Panc1 (cell line): Measurements from ENCODE around the gene PAK1IP1. TPM values are rescaled to one million over a fixed set of nuclear protein-coding genes. Genes with fewer than 3 reads are reported as not detected.

Source experiments
- ATAC-seq: fragments of 200-7000 bp; cut with Tn5 transposase; 2 replicates; pipeline ENCODE4 v1.9.1; 2020; ENCODE audit warnings: mild to moderate bottlenecking, moderate library complexity
- Bru-seq: library from RNA; stranded (reverse); fragments of 400-500 nt; gene quantifications from one replicate; lab custom pipeline; 2021; lab: Mats Ljungman, UMichigan
- BruChase-seq, 2 experiments: library from RNA; stranded (reverse); fragments of 400-500 nt; gene quantifications; one replicate each; lab custom pipeline; 2021; lab: Mats Ljungman, UMichigan
- BruUV-seq: library from RNA; stranded (reverse); fragments of 400-500 nt; replicated peaks from 2 replicates; lab custom pipeline; 2021; lab: Mats Ljungman, UMichigan
- CTCF ChIA-PET: fragments of 300-600 bp; sonication (Branson Sonifier 250); formaldehyde crosslinking; loops from one replicate; lab custom pipeline; 2022; ENCODE audit warnings: antibody characterized with exemption; lab: Charles Lee
- POLR2A ChIA-PET: fragments of 300-600 bp; sonication (Branson Sonifier 250); formaldehyde crosslinking; loops from one replicate; lab custom pipeline; 2022; ENCODE audit warnings: antibody characterized with exemption; lab: Charles Lee
- DNase-seq: peaks from one replicate; pipeline ENCODE4 v3.0.0-alpha.2; 2010; ENCODE audit warnings: low read depth, low spot score
- H3K27ac ChIP-seq: 2 replicates; pipeline ENCODE4 v1.5.1; 2011; ENCODE audit warnings: mild to moderate bottlenecking, low read length, inconsistent platforms
- H3K27me3 ChIP-seq: fragments of 200-500 bp; sonication (Bioruptor generic); 2 replicates; pipeline ENCODE4 v1.6.0; 2014; ENCODE audit warnings: low read length, inconsistent platforms; ENCODE audit not compliant: control insufficient read depth, insufficient read depth
- H3K36me3 ChIP-seq: fragments of 200-500 bp; sonication (Bioruptor generic); 2 replicates; pipeline ENCODE4 v1.5.1; 2014; ENCODE audit warnings: inconsistent platforms, mild to moderate bottlenecking, low read length, moderate library complexity; ENCODE audit not compliant: control insufficient read depth, insufficient read depth
- H3K4me1 ChIP-seq: 2 replicates; pipeline ENCODE4 v1.5.1; 2011; ENCODE audit warnings: inconsistent platforms, mild to moderate bottlenecking, low read length, moderate library complexity; ENCODE audit not compliant: control insufficient read depth, insufficient read depth
- H3K4me3 ChIP-seq, 2 experiments: 2 replicates each; pipeline ENCODE4 v1.5.1; 2011 to 2012; ENCODE audit warnings: low read depth in 2 of 2, low read length in 2 of 2, mild to moderate bottlenecking in 2 of 2, inconsistent platforms in 1 of 2, moderate library complexity in 1 of 2
- H3K9me3 ChIP-seq: fragments of 200-500 bp; sonication (Bioruptor generic); 2 replicates; pipeline ENCODE4 v1.5.1; 2014; ENCODE audit warnings: low read depth, mild to moderate bottlenecking, inconsistent platforms, low read length, moderate library complexity; ENCODE audit not compliant: control insufficient read depth, insufficient read depth
- CTCF ChIP-seq: fragments of 450-650 bp; IDR thresholded peaks from 2 replicates; pipeline ENCODE4 v1.5.1; 2017; ENCODE audit warnings: mild to moderate bottlenecking
- POLR2AphosphoS5 ChIP-seq: IDR thresholded peaks from 2 replicates; pipeline ENCODE4 v1.6.1; 2012; ENCODE audit warnings: mild to moderate bottlenecking, low read depth, low read length, moderate library complexity
- REST ChIP-seq, 2 experiments: IDR thresholded peaks; 2 replicates each; pipeline ENCODE4 v1.6.1; 2011 to 2012; ENCODE audit warnings: low read depth in 2 of 2, control low read depth in 1 of 2, low read length in 1 of 2, mild to moderate bottlenecking in 1 of 2, moderate library complexity in 1 of 2; ENCODE audit not compliant: insufficient read depth in 1 of 2
- SIN3A ChIP-seq: IDR thresholded peaks from 2 replicates; pipeline ENCODE4 v1.6.1; 2012; ENCODE audit warnings: low read depth, mild to moderate bottlenecking, low read length, moderate library complexity, borderline replicate concordance; ENCODE audit not compliant: insufficient read depth
- TCF7L2 ChIP-seq: IDR thresholded peaks from 2 replicates; pipeline ENCODE4 v1.6.1; 2011; ENCODE audit warnings: mild to moderate bottlenecking, low read depth, low read length, inconsistent platforms
- in situ Hi-C: cut with HindIII; loops from 2 replicates; pipeline ENCODE4 v1.10.0; 2016; ENCODE audit warnings: low sequenced_read_pairs, low pct_unique_long_range_greater_than_20kb
- intact Hi-C: fragments of 100-400 bp; cut with micrococcal nuclease; formaldehyde crosslinking; loops from one replicate; pipeline ENCODE4 v1.10.0; 2022; ENCODE audit not compliant: unreplicated experiment
- long read RNA-seq: library from polyadenylated mRNA; unstranded; transcript quantifications from one replicate; pipeline ENCODE4 v2.0.0, GENCODE V29; 2021; ENCODE audit not compliant: unreplicated experiment
- polyA plus RNA-seq: library from polyadenylated mRNA; unstranded; fragments of >200 nt; gene quantifications from one replicate; pipeline ENCODE4 v1.2.1, GENCODE V29; 2012; ENCODE audit warnings: missing spikeins; ENCODE audit not compliant: insufficient read length
- total RNA-seq: library from RNA; stranded (reverse); gene quantifications from one replicate; pipeline ENCODE4 v1.2.1, GENCODE V29; 2021; ENCODE audit not compliant: unreplicated experiment

PAK1IP1 gene
- total RNA-seq, result 27.3 TPM
- 18.1 TPM for polyA plus RNA-seq
- percentile 87 among the genes with signal in this experiment for Bru-seq, nascent RNA
- percentile 86 among the genes with signal in this experiment for BruChase-seq, experiment 1, labeled RNA remaining after a 2-hour chase
- percentile 86 among the genes with signal in this experiment for BruChase-seq, experiment 2, labeled RNA remaining after a 6-hour chase
- long read RNA-seq, transcript PAK1IP1-201 (10 exons, 1,800 nt), result major isoform, 45 of 79 reads
- long read RNA-seq, partial matches to known transcripts, result 10 of 79 reads
- long read RNA-seq, other reads (novel, unspliced or antisense), result 24 of 79 reads

- TSS peak; percentile 93 for BruUV-seq
- in situ Hi-C loops, result no loop called here
- CTCF ChIA-PET, result interaction anchor here (0.5 to 0.7 kb wide), 4 partner anchors 29 to 189 kb away, joined by 3 to 11 read pairs (median 7); no protein-coding TSS in a partner anchor
Measured at GRCh38 chr6:10694302-10695085, at the start of gene PAK1IP1, which contains the start of gene C6orf52. Gene PAK1IP1, plus strand, starts transcription at chr6:10694972. Its CDS starts 14 bp downstream, at chr6:10694986. Gene C6orf52, minus strand, starts transcription at chr6:10694616. Its CDS starts 7,066 bp downstream, at chr6:10687550.

More at GRCh38 chr6:10694302-10695085, at the start of gene PAK1IP1, which contains the start of gene C6orf52:
- TF ChIP-seq TCF7L2 (peak; percentile 15; the same call in 1 of the 2 replicates), REST (IDR thresholded peaks at IDR 0.05; ENCODE audit: insufficient read depth in 1 of 2, low read depth in 2 of 2, low read length in 1 of 2) (no peak), SIN3A (peak; percentile 93), POLR2AphosphoS5 (peak; percentile 97), CTCF (no peak)
- intact Hi-C loops, result loop anchor here (1.0 to 10.0 kb wide), 2 partner anchors 65 to 170 kb away; partner anchors contain the start of gene GCNT2
- Histone ChIP-seq H3K9me3 (no peaks in the 10 kb centered on the region), H3K36me3 (peaks cover 5% of the 10 kb centered on the region), H3K4me3 (peak within 1 kb of the TSS; percentile 95 to 98), H3K4me1 (peaks cover 27% of the 10 kb centered on the region), H3K27me3 (no peaks in the 10 kb centered on the region), H3K27ac (peak within 1 kb of the TSS; percentile 98)
- ATAC-seq, result peak; percentile 99
- POLR2A ChIA-PET, result interaction anchor here (0.5 to 1.0 kb wide), 9 partner anchors 11 to 1880 kb away, joined by 3 to 14 read pairs (median 5); no protein-coding TSS in a partner anchor
- DNase-seq, result peak; percentile 97
